ENCODE data around the gene OR5K4.

- TF ChIP-seq, protein P1, sequence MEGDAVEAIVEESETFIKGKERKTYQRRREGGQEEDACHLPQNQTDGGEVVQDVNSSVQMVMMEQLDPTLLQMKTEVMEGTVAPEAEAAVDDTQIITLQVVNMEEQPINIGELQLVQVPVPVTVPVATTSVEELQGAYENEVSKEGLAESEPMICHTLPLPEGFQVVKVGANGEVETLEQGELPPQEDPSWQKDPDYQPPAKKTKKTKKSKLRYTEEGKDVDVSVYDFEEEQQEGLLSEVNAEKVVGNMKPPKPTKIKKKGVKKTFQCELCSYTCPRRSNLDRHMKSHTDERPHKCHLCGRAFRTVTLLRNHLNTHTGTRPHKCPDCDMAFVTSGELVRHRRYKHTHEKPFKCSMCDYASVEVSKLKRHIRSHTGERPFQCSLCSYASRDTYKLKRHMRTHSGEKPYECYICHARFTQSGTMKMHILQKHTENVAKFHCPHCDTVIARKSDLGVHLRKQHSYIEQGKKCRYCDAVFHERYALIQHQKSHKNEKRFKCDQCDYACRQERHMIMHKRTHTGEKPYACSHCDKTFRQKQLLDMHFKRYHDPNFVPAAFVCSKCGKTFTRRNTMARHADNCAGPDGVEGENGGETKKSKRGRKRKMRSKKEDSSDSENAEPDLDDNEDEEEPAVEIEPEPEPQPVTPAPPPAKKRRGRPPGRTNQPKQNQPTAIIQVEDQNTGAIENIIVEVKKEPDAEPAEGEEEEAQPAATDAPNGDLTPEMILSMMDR (IDR thresholded peaks at IDR 0.05): no peak
- TF ChIP-seq ZFX (IDR thresholded peaks at IDR 0.05; ENCODE audit: borderline replicate concordance): no peak
Measured at GRCh38 chr3:98353554-98353953, at the start of gene OR5K4.
